ENCODE data around the gene ATP13A3. TPM values are rescaled to one million over a fixed set of nuclear protein-coding genes. Genes with fewer than 3 reads are reported as not detected.

The ATP13A3 gene
- total RNA-seq, 2 experiments from 2014 or later = 56.3 to 57.0 TPM

DNA sequence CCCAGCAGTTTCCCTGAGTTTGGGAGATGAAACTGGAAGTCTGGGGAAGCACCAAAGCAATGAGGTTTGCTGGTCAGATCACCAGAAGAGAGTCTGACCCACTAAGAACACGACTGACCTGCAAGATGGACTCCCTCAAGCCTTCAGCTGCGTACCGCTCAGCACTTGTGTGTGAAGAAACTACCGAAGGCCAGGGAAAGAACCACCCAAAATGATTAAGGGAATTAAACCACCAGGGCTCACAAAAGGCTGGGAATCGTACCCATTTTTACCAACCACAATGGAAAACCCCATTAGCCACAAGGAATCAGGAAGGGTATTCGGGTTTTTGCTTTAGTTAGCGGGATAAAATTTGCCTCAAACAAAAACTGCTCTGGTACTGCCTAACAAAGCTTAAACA is 21.6 kb downstream of the ATP13A3 start:
- Mint-ChIP-seq H3K4me3 (no peak overlapping the region), H3K9me3 (no peaks in the 10 kb centered on the region), H3K27ac (no peak overlapping the region), H3K36me3 (peaks cover 5% of the 10 kb centered on the region), H3K27me3 (no peaks in the 10 kb centered on the region), H3K4me1 (peaks cover 4% of the 10 kb centered on the region)
- DNase-seq (no peak), ATAC-seq (ENCODE audit: low read depth) (no peak)
- POLR2A ChIA-PET = no interaction called here

DNA sequence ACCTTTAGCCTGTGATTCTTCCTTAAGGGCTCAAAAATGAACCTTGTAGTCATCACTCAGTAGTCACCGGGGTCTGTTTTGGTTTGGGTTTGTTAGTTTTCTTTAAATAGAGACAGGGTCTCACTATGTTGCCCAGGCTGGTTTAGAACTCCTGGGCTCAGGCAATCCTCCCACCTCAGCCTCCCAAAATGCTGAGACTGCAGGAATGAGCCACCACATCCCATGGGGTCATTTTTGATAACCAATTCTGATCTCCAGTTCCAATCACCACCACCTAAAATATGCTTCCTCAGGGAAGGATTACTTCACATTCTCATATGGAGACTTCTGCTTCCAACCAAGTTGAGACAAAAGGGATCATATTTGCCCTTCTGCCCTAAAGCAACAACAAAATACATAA is 22.1 kb downstream of the ATP13A3 start:
- H3K27ac Mint-ChIP-seq = no peak overlapping the region
- no peak overlapping the region for H3K4me3 Mint-ChIP-seq

DNA sequence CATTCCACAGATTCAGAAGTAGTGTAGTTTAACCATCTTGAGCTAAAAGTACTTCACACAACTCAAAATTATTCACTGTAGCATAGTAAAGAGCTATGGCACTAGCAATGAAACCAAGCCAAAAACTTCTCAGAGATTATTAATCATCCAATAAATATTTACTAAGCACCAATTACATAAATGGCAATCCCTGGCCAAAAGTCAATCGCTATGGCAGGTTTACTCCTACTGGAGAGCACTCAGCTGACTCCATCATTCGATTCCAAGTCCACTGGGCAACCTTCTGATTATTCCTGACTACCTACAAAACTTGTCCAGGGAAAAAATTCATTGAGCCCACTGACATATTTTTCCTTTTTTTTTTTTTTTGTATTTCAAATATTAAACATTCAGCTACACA is 23.9 kb downstream of the ATP13A3 start:
- no peak for DNase-seq
- no peak for ATAC-seq (ENCODE audit: low read depth)
- no peaks in the 10 kb centered on the region for H3K27me3 Mint-ChIP-seq
- H3K27ac Mint-ChIP-seq = no peak overlapping the region
- H3K9me3 Mint-ChIP-seq = no peaks in the 10 kb centered on the region
- no peak overlapping the region for H3K4me3 Mint-ChIP-seq
- peaks cover 4% of the 10 kb centered on the region for H3K4me1 Mint-ChIP-seq
- POLR2A ChIA-PET = interaction anchor here (0.7 kb wide), 1 partner anchor 101 kb away, joined by 5 read pairs; no protein-coding TSS in a partner anchor
- peaks cover 8% of the 10 kb centered on the region for H3K36me3 Mint-ChIP-seq

More for the DNA sequence above, 22.1 kb downstream of the ATP13A3 start:
- H3K36me3 Mint-ChIP-seq = peaks cover 6% of the 10 kb centered on the region
- peaks cover 4% of the 10 kb centered on the region for H3K4me1 Mint-ChIP-seq
- POLR2A ChIA-PET = no interaction called here
- DNase-seq = no peak
- H3K9me3 Mint-ChIP-seq = no peaks in the 10 kb centered on the region
- no peaks in the 10 kb centered on the region for H3K27me3 Mint-ChIP-seq
- no peak for ATAC-seq (ENCODE audit: low read depth)

DNA sequence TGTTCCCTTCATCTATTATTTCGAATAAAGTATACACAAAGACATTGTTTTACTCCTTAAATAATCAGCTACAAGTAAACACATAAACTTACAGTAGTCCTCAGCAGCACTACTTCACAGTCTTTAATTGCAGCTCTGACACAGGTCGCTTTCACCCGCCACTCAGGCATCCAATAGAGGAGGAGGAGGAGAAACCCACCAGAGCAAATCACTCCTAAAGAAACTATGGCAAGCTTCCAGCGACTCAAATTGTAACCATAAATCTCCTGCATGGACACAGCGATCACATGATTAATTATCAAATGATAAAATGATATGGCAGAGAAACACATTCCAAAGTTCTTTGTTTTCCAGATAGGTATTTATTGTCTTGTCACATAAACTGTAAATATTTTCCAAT is 26.2 kb downstream of the ATP13A3 start:
- no peaks in the 10 kb centered on the region for H3K27me3 Mint-ChIP-seq
- no peaks in the 10 kb centered on the region for H3K4me1 Mint-ChIP-seq
- POLR2A ChIA-PET = no interaction called here
- ATAC-seq (ENCODE audit: low read depth) = no peak
- no peaks in the 10 kb centered on the region for H3K9me3 Mint-ChIP-seq
- H3K4me3 Mint-ChIP-seq = no peak overlapping the region
- peaks cover 6% of the 10 kb centered on the region for H3K36me3 Mint-ChIP-seq
- DNase-seq = no peak
- H3K27ac Mint-ChIP-seq = no peak overlapping the region

DNA sequence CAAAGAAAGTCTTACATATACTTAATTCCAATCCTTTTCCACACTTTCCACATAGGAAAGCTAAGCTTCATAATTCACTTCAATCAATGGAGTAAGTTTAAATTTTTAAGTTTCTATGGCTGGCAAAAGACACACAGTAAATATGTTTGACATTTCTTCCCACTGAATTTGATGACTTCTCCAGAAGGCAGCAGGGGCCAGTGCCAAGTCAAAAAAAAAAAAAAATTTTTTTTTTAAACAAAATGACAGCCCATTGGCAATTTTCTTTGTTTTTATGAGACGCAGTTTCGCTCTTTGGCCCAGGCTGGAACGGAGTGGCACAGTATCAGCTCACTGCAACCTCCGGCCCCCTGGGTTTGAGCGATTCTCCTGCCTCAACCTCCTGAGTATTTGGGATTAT is 28.7 kb downstream of the ATP13A3 start:
- Mint-ChIP-seq H3K4me3 (no peak overlapping the region), H3K27me3 (no peaks in the 10 kb centered on the region), H3K27ac (no peak overlapping the region), H3K36me3 (peaks cover 14% of the 10 kb centered on the region), H3K9me3 (no peaks in the 10 kb centered on the region), H3K4me1 (no peaks in the 10 kb centered on the region)
- ATAC-seq (ENCODE audit: low read depth) (no peak), DNase-seq (no peak)
- POLR2A ChIA-PET = no interaction called here

DNA sequence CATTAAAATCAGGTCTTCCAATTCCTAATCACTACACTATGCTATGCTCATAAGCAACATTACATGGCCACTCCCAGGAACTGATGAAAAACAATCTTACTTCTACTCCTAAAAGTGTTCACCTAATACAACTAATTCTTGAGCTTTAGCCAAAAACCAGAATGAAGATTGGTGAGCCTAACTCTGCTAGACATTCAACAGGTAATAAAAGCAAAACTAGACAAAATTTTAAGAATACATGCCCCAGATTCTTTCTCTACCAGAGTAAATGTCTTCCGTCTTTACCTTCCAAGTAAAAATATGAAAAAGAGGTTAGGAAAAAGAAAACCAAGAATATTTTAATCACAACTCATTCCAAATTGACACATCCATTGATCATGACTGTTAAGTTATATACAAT is 31.3 kb downstream of the ATP13A3 start:
- H3K4me3 Mint-ChIP-seq = no peak overlapping the region
- H3K27me3 Mint-ChIP-seq = no peaks in the 10 kb centered on the region
- ATAC-seq (ENCODE audit: low read depth) (no peak), DNase-seq (no peak)
- H3K36me3 Mint-ChIP-seq = peaks cover 22% of the 10 kb centered on the region
- POLR2A ChIA-PET = no interaction called here
- H3K27ac Mint-ChIP-seq = no peak overlapping the region
- H3K9me3 Mint-ChIP-seq = no peaks in the 10 kb centered on the region
- no peaks in the 10 kb centered on the region for H3K4me1 Mint-ChIP-seq

- no peaks in the 10 kb centered on the region for H3K27me3 Mint-ChIP-seq
- H3K27ac Mint-ChIP-seq = no peak overlapping the region
- H3K9me3 Mint-ChIP-seq = no peaks in the 10 kb centered on the region
- POLR2A ChIA-PET = no interaction called here
- peaks cover 2% of the 10 kb centered on the region for H3K4me1 Mint-ChIP-seq
- no peak overlapping the region for H3K4me3 Mint-ChIP-seq
- ATAC-seq (ENCODE audit: low read depth) (no peak), DNase-seq (no peak)
- peaks cover 31% of the 10 kb centered on the region for H3K36me3 Mint-ChIP-seq
These were observed 36.5 kb downstream of the ATP13A3 start for GRCh38 chr3:194450341-194450740.

DNA sequence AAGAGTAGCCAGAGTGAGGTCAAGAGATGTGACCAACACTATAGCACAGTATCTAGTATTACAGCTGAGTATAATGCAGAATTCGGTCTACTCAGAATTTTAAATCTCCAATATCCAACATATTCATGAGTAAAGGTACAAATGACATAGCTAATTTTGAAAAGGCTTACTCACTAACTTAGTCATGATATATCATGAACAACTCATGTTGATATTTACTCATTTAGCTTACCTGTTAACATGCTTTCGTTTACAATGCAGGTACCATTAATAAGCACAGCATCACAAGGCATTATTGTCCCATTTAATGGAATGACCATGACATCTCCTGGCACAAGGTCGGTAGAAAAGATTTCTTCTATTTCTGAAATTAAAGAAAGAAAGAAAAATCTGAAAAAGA is 36.9 kb downstream of the ATP13A3 start:
- Mint-ChIP-seq H3K4me3 (no peak overlapping the region), H3K27me3 (no peaks in the 10 kb centered on the region), H3K9me3 (no peaks in the 10 kb centered on the region), H3K27ac (no peak overlapping the region), H3K4me1 (peaks cover 2% of the 10 kb centered on the region), H3K36me3 (peaks cover 31% of the 10 kb centered on the region)
- POLR2A ChIA-PET = no interaction called here
- ATAC-seq (ENCODE audit: low read depth) (no peak), DNase-seq (no peak)

DNA sequence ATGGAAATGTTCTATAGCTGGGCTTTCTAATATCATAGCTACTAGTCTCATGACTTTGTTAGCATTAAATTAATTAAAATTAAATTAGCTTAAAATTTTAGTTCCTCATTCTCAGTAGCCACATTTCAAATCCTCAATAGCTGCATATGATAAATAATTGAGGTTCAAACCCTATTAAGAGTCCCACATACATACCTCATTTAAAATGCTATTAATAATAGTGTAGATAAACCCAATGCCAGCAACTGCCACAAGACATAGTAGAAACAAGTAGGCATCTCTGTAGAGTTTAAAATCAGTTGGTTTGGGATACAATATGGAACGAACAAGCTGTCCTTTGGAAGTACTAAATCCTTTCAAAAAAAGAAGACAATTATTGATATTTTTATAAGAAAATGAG is 39.1 kb downstream of the ATP13A3 start:
- Mint-ChIP-seq H3K9me3 (no peaks in the 10 kb centered on the region), H3K4me1 (peaks cover 2% of the 10 kb centered on the region), H3K27ac (no peak overlapping the region), H3K27me3 (no peaks in the 10 kb centered on the region), H3K4me3 (no peak overlapping the region), H3K36me3 (peaks cover 22% of the 10 kb centered on the region)
- POLR2A ChIA-PET = no interaction called here
- no peak for DNase-seq
- ATAC-seq (ENCODE audit: low read depth) = no peak

DNA sequence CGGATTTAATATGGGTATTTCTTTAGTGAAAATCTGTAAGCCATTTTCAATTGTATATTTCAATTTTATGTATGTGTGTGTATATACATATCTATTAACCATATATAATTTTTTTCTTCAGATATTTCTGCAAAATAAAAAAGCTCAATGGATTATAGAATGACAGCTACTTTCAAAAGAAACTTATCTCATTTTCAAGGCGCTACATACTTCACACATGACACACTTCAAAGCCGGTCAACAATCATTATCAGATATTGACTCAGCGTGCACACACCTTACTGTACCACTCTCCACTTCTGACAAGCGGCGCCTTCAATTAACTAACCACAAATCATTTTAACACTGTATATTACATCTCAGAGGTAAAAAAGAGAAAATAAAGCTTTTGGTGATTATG is 39.6 kb downstream of the ATP13A3 start:
- POLR2A ChIA-PET = no interaction called here
- DNase-seq = no peak
- no peaks in the 10 kb centered on the region for H3K9me3 Mint-ChIP-seq
- H3K4me1 Mint-ChIP-seq = peaks cover 2% of the 10 kb centered on the region
- no peak overlapping the region for H3K27ac Mint-ChIP-seq
- peaks cover 20% of the 10 kb centered on the region for H3K36me3 Mint-ChIP-seq
- ATAC-seq (ENCODE audit: low read depth) = no peak
- no peaks in the 10 kb centered on the region for H3K27me3 Mint-ChIP-seq
- no peak overlapping the region for H3K4me3 Mint-ChIP-seq

DNA sequence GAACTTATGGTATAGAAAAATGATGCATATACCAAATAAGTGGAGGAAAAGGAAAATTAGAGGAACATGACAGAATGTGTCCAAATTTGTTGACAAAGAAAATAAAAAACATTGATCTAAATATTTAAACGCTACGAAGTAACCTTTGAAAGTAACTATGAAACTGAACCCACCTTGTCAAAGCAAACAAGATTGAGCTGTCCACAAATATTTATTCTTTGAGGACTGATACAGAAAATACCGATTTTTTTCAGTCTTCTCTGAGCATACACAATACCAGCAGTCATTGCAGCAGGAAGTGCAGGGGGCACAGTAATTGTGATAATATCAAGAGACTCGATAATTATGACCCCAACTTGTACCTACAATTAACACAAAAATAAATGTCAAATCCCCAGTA is 40.0 kb downstream of the ATP13A3 start:
- no peaks in the 10 kb centered on the region for H3K27me3 Mint-ChIP-seq
- no peak overlapping the region for H3K27ac Mint-ChIP-seq
- POLR2A ChIA-PET = no interaction called here
- H3K36me3 Mint-ChIP-seq = peaks cover 19% of the 10 kb centered on the region
- DNase-seq = no peak
- H3K9me3 Mint-ChIP-seq = no peaks in the 10 kb centered on the region
- H3K4me1 Mint-ChIP-seq = peaks cover 2% of the 10 kb centered on the region
- no peak overlapping the region for H3K4me3 Mint-ChIP-seq
- ATAC-seq (ENCODE audit: low read depth) = no peak

DNA sequence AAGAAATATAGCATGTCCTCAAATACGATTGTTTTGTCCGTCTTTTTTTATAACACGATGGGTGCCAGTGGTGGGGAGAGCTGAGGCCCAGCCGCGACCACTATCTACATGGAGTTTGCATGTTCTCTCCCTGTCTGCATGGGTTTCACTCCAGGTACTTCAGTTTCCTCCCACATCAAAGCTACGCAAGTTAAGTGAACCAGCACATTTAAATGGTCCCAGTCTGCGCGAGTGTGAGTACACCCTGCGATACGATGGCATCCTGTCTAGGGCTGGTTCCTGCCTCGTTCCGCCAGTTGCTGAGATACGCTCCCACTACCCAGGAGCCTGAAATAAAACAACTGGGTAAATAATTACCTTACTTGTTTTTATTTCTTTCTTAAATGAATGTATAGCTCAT is 40.6 kb downstream of the ATP13A3 start:
- peaks cover 19% of the 10 kb centered on the region for H3K36me3 Mint-ChIP-seq
- peaks cover 2% of the 10 kb centered on the region for H3K4me1 Mint-ChIP-seq
- POLR2A ChIA-PET = no interaction called here
- no peaks in the 10 kb centered on the region for H3K9me3 Mint-ChIP-seq
- ATAC-seq (ENCODE audit: low read depth) = no peak
- H3K27ac Mint-ChIP-seq = no peak overlapping the region
- H3K27me3 Mint-ChIP-seq = no peaks in the 10 kb centered on the region
- H3K4me3 Mint-ChIP-seq = no peak overlapping the region
- DNase-seq = no peak

- Mint-ChIP-seq H3K27me3 (no peaks in the 10 kb centered on the region), H3K27ac (no peak overlapping the region), H3K4me1 (peaks cover 5% of the 10 kb centered on the region), H3K9me3 (no peaks in the 10 kb centered on the region), H3K36me3 (peaks cover 12% of the 10 kb centered on the region), H3K4me3 (no peak overlapping the region)
- ATAC-seq (ENCODE audit: low read depth) (no peak), DNase-seq (no peak)
- POLR2A ChIA-PET = no interaction called here
These were observed 42.9 kb downstream of the ATP13A3 start for GRCh38 chr3:194443901-194444300.

GRCh38 chr3:194440756-194441155 is 46.0 kb downstream of the ATP13A3 start:
- H3K9me3 Mint-ChIP-seq = no peaks in the 10 kb centered on the region
- no peak overlapping the region for H3K4me3 Mint-ChIP-seq
- ATAC-seq (ENCODE audit: low read depth) (no peak), DNase-seq (no peak)
- peaks cover 28% of the 10 kb centered on the region for H3K36me3 Mint-ChIP-seq
- peaks cover 10% of the 10 kb centered on the region for H3K4me1 Mint-ChIP-seq
- H3K27ac Mint-ChIP-seq = no peak overlapping the region
- no peaks in the 10 kb centered on the region for H3K27me3 Mint-ChIP-seq
- POLR2A ChIA-PET = no interaction called here

GRCh38 chr3:194439881-194440550 is 46.8 kb downstream of the ATP13A3 start:
- POLR2A ChIA-PET = no interaction called here
- no peak for DNase-seq
- Mint-ChIP-seq H3K36me3 (peaks cover 31% of the 10 kb centered on the region), H3K27ac (no peak overlapping the region), H3K4me1 (peaks cover 10% of the 10 kb centered on the region), H3K4me3 (no peak overlapping the region), H3K27me3 (no peaks in the 10 kb centered on the region), H3K9me3 (no peaks in the 10 kb centered on the region)
- no peak for ATAC-seq (ENCODE audit: low read depth)
